ENCODE data around the gene CCDC63. TPM values are rescaled to one million over a fixed set of nuclear protein-coding genes. Genes with fewer than 3 reads are reported as not detected.

Gene CCDC63
- total and polyA plus RNA-seq, 9 of the 15 experiments (the other 6 are each of a cell fraction or from before 2014, with no cell fraction given): not detected

DNA sequence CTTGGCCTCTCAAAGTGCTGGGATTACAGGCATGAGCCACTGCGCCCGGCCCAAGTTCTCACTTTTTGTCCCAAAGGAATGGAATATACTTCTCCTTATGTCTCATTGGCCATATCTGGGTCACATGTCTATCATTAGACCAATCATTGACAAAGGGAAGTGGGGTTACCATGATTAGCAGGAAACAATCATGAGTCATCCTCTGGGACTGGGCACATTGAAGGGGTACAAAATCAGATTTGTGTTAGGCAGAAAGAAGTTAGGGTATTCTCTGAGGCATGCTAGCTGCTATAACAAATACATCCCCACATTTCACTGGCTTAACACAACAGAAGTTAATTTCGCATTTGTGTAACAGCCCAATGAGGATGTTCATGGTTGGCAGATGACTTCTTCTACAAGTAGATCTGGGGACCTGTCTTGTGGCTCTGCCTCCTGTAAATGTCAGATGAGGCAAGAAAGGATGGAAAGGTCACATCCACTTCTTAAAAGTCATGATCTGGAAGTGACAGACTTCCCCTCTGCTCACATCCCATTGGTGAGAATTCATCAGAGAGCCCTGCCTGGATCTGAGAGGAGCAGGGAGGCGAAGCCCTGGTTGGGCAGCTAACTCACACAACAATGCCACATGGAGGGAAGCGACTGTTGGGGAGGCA lies 3.1 kb downstream of the CCDC63 start (continued):
- TF ChIP-seq ZKSCAN1 (IDR thresholded peaks at IDR 0.05; ENCODE audit: low read depth, low read length) (no peak), SIX5 (IDR thresholded peaks at IDR 0.05; ENCODE audit: borderline replicate concordance in 1 of 2, insufficient read depth in 1 of 2, low read depth in 1 of 2, low read length in 2 of 2) (no peak), RFX1 (IDR thresholded peaks at IDR 0.05) (peak; percentile 17; the same call in 1 of the 2 replicates), HNRNPH1 (optimal IDR thresholded peaks at IDR 0.05; ENCODE audit: low read depth, low read length) (no peak), CBFA2T3 (IDR thresholded peaks at IDR 0.05) (no peak), RBFOX2 (IDR thresholded peaks at IDR 0.05; ENCODE audit: low read depth, low read length) (no peak), ZNF75A (CRISPR knock-in tag; IDR thresholded peaks at IDR 0.05) (no peak), FUS (optimal IDR thresholded peaks at IDR 0.05; ENCODE audit: low read depth, low read length) (no peak), RAD21 (CRISPR knock-in tag; conservative IDR thresholded peaks at IDR 0.05 in 1 of 2, IDR thresholded peaks at IDR 0.05 in 1 of 2) (no peak), NBN (IDR thresholded peaks at IDR 0.05; ENCODE audit: low read depth) (no peak), PTTG1 (tag; IDR thresholded peaks at IDR 0.05; ENCODE audit: low read depth) (no peak), GABPB2 (CRISPR knock-in tag; conservative IDR thresholded peaks at IDR 0.05) (no peak), C11orf30 (IDR thresholded peaks at IDR 0.05; ENCODE audit: low read depth) (peak; percentile 37; the same call in 1 of the 2 replicates), HSF4 (CRISPR knock-in tag; IDR thresholded peaks at IDR 0.05; ENCODE audit: borderline replicate concordance) (no peak), KAT2B (IDR thresholded peaks at IDR 0.05; ENCODE audit: low read depth, low read length) (no peak), ZBTB1 (CRISPR knock-in tag; IDR thresholded peaks at IDR 0.05; ENCODE audit: borderline replicate concordance, low read depth) (no peak), FOXP1 (CRISPR knock-in tag; IDR thresholded peaks at IDR 0.05) (no peak), PHB2 (IDR thresholded peaks at IDR 0.05; ENCODE audit: low read depth) (no peak), CBX3 (IDR thresholded peaks at IDR 0.05; ENCODE audit: borderline replicate concordance in 1 of 2, low read length in 2 of 2) (no peak)
- TF ChIP-seq, protein P1, sequence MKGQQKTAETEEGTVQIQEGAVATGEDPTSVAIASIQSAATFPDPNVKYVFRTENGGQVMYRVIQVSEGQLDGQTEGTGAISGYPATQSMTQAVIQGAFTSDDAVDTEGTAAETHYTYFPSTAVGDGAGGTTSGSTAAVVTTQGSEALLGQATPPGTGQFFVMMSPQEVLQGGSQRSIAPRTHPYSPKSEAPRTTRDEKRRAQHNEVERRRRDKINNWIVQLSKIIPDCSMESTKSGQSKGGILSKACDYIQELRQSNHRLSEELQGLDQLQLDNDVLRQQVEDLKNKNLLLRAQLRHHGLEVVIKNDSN (CRISPR knock-in tag; IDR thresholded peaks at IDR 0.05): peak; percentile 71
- TF ChIP-seq, protein P2, sequence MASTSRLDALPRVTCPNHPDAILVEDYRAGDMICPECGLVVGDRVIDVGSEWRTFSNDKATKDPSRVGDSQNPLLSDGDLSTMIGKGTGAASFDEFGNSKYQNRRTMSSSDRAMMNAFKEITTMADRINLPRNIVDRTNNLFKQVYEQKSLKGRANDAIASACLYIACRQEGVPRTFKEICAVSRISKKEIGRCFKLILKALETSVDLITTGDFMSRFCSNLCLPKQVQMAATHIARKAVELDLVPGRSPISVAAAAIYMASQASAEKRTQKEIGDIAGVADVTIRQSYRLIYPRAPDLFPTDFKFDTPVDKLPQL (IDR thresholded peaks at IDR 0.05; ENCODE audit: extremely low read depth, insufficient read length): no peak
- TF ChIP-seq, protein P3, sequence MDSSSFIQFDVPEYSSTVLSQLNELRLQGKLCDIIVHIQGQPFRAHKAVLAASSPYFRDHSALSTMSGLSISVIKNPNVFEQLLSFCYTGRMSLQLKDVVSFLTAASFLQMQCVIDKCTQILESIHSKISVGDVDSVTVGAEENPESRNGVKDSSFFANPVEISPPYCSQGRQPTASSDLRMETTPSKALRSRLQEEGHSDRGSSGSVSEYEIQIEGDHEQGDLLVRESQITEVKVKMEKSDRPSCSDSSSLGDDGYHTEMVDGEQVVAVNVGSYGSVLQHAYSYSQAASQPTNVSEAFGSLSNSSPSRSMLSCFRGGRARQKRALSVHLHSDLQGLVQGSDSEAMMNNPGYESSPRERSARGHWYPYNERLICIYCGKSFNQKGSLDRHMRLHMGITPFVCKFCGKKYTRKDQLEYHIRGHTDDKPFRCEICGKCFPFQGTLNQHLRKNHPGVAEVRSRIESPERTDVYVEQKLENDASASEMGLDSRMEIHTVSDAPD (CRISPR knock-in tag; IDR thresholded peaks at IDR 0.05): no peak
- TF ChIP-seq, protein P4, sequence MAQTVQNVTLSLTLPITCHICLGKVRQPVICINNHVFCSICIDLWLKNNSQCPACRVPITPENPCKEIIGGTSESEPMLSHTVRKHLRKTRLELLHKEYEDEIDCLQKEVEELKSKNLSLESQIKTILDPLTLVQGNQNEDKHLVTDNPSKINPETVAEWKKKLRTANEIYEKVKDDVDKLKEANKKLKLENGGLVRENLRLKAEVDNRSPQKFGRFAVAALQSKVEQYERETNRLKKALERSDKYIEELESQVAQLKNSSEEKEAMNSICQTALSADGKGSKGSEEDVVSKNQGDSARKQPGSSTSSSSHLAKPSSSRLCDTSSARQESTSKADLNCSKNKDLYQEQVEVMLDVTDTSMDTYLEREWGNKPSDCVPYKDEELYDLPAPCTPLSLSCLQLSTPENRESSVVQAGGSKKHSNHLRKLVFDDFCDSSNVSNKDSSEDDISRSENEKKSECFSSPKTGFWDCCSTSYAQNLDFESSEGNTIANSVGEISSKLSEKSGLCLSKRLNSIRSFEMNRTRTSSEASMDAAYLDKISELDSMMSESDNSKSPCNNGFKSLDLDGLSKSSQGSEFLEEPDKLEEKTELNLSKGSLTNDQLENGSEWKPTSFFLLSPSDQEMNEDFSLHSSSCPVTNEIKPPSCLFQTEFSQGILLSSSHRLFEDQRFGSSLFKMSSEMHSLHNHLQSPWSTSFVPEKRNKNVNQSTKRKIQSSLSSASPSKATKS (CRISPR knock-in tag; IDR thresholded peaks at IDR 0.05): no peak
- TF ChIP-seq, protein P5, sequence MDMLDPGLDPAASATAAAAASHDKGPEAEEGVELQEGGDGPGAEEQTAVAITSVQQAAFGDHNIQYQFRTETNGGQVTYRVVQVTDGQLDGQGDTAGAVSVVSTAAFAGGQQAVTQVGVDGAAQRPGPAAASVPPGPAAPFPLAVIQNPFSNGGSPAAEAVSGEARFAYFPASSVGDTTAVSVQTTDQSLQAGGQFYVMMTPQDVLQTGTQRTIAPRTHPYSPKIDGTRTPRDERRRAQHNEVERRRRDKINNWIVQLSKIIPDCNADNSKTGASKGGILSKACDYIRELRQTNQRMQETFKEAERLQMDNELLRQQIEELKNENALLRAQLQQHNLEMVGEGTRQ (CRISPR knock-in tag; IDR thresholded peaks at IDR 0.05): peak; percentile 81

Measured in K562 (cell line).